Liver (tissue), 9 donors: ENCODE data around the gene NAMPT. TPM values are rescaled to one million over a fixed set of nuclear protein-coding genes. Genes with fewer than 3 reads are reported as not detected.

ENCODE experiments used
- DNase-seq: peaks from one replicate; pipeline ENCODE4 v3.0.0-alpha.2; 2017; ENCODE audit warnings: low spot score
- H3K27ac ChIP-seq, 2 donors: one replicate each; pipeline ENCODE4 v1.7.0; 2013; ENCODE audit warnings: inconsistent platforms in 2 of 2, low read length in 2 of 2, control low read depth in 1 of 2, low read depth in 1 of 2, mild to moderate bottlenecking in 1 of 2
- H3K27me3 ChIP-seq, 4 donors: one replicate each; pipeline versions ENCODE4 v1.6.1 to v1.7.0; 2013; ENCODE audit warnings: low read length in 3 of 4, inconsistent platforms in 1 of 4, mild to moderate bottlenecking in 1 of 4, moderate library complexity in 1 of 4; ENCODE audit not compliant: control insufficient read depth in 4 of 4, insufficient read depth in 4 of 4
- H3K36me3 ChIP-seq, 4 donors: one replicate each; pipeline versions ENCODE4 v1.6.1 to v1.7.0; 2013; ENCODE audit warnings: low read length in 3 of 4, mild to moderate bottlenecking in 3 of 4, low read depth in 1 of 4, moderate library complexity in 1 of 4; ENCODE audit not compliant: control insufficient read depth in 4 of 4, insufficient read depth in 3 of 4
- H3K4me1 ChIP-seq, 4 donors: one replicate each; pipeline versions ENCODE4 v1.6.1 to v1.7.0; 2013; ENCODE audit warnings: low read length in 3 of 4, mild to moderate bottlenecking in 3 of 4, moderate library complexity in 1 of 4; ENCODE audit not compliant: control insufficient read depth in 4 of 4, insufficient read depth in 4 of 4
- H3K4me3 ChIP-seq, 3 donors: one replicate each; pipeline versions ENCODE4 v1.6.1 to v1.7.0; 2013; ENCODE audit warnings: low read length in 3 of 3, control low read depth in 1 of 3, low read depth in 1 of 3, mild to moderate bottlenecking in 1 of 3
- H3K9ac ChIP-seq, 2 donors: one replicate each; pipeline ENCODE4 v1.7.0; 2013; ENCODE audit warnings: low read length in 2 of 2, mild to moderate bottlenecking in 2 of 2, moderate library complexity in 2 of 2, control low read depth in 1 of 2, low read depth in 1 of 2
- H3K9me3 ChIP-seq, 4 donors: one replicate each; pipeline versions ENCODE4 v1.6.1 to v1.7.0; 2013; ENCODE audit warnings: low read length in 3 of 4; ENCODE audit not compliant: control insufficient read depth in 4 of 4
- ATF3 ChIP-seq: IDR thresholded peaks from 2 replicates; pipeline ENCODE4 v1.6.1; 2016; ENCODE audit warnings: antibody characterized with exemption
- CTCF ChIP-seq: fragments of 150-350 bp; IDR thresholded peaks from 2 replicates; pipeline ENCODE4 v1.5.1; 2017; ENCODE audit warnings: improper control_type of control experiment, low read depth, low read length; ENCODE audit not compliant: missing input control
- FOXA1 ChIP-seq: IDR thresholded peaks from 2 replicates; pipeline ENCODE4 v1.6.1; 2016; ENCODE audit warnings: antibody characterized with exemption
- FOXA2 ChIP-seq: IDR thresholded peaks from 2 replicates; pipeline ENCODE4 v1.6.1; 2016; ENCODE audit warnings: antibody characterized with exemption
- GABPA ChIP-seq, 2 donors: IDR thresholded peaks in 1 of 2; conservative IDR thresholded peaks in 1 of 2; 2 replicates each; pipeline ENCODE4 v1.6.1; 2016; ENCODE audit warnings: antibody characterized with exemption in 2 of 2, mild to moderate bottlenecking in 1 of 2, moderate library complexity in 1 of 2
- HNF4A ChIP-seq, 2 donors: conservative IDR thresholded peaks; 2 replicates each; pipeline ENCODE4 v1.6.1; 2016; ENCODE audit warnings: antibody characterized with exemption in 2 of 2, mild to moderate bottlenecking in 2 of 2
- JUND ChIP-seq, 2 donors: IDR thresholded peaks; 2 replicates each; pipeline ENCODE4 v1.6.1; 2016; ENCODE audit warnings: antibody characterized with exemption in 2 of 2
- MAX ChIP-seq: IDR thresholded peaks from 2 replicates; pipeline ENCODE4 v1.6.1; 2016; ENCODE audit warnings: antibody characterized with exemption
- RAD21 ChIP-seq, 2 donors: IDR thresholded peaks; 2 replicates each; pipeline ENCODE4 v1.6.1; 2016; ENCODE audit warnings: antibody characterized with exemption in 2 of 2, mild to moderate bottlenecking in 2 of 2
- REST ChIP-seq: IDR thresholded peaks from 2 replicates; pipeline ENCODE4 v1.6.1; 2016; ENCODE audit warnings: antibody characterized with exemption, mild to moderate bottlenecking
- RXRA ChIP-seq, 2 donors: IDR thresholded peaks; 2 replicates each; pipeline ENCODE4 v1.6.1; 2017 to 2018; ENCODE audit warnings: antibody characterized with exemption in 2 of 2, mild to moderate bottlenecking in 1 of 2
- SP1 ChIP-seq: IDR thresholded peaks from 2 replicates; pipeline ENCODE4 v1.6.1; 2018; ENCODE audit warnings: antibody characterized with exemption, mild to moderate bottlenecking
- TAF1 ChIP-seq: conservative IDR thresholded peaks from 2 replicates; pipeline ENCODE4 v1.6.1; 2016; ENCODE audit warnings: antibody characterized with exemption, mild to moderate bottlenecking
- YY1 ChIP-seq: IDR thresholded peaks from 2 replicates; pipeline ENCODE4 v1.6.1; 2016; ENCODE audit warnings: antibody characterized with exemption, mild to moderate bottlenecking
- ZBTB33 ChIP-seq: IDR thresholded peaks from 2 replicates; pipeline ENCODE4 v1.6.1; 2016; ENCODE audit warnings: antibody characterized with exemption
- WGBS: extraction: QIAGEN DNeasy Blood & Tissue Kit; methylation state at CpG from one replicate; pipeline ENCODE4 v1.1.7; 2013; 5-methylcytosine and 5-hydroxymethylcytosine counted together
- polyA plus RNA-seq, 2 donors: library from polyadenylated mRNA; stranded (reverse) in 1 of 2; unstranded in 1 of 2; fragments of 200-250 nt in 1 of 2; fragments of >200 nt in 1 of 2; fragmentation: Nextera tagmentation in 1 of 2; extraction: Ambion mirVana in 1 of 2; gene quantifications; one replicate each; pipeline versions ENCODE4 v1.2.1 to v1.2.3, GENCODE V29; 2013 to 2015
- total RNA-seq, 2 donors: library from RNA; depleted of rRNA; stranded (reverse); fragments of >200 nt; gene quantifications; one replicate each; pipeline ENCODE4 v1.2.3, GENCODE V29; 2014
- donor health status: healthy.
- donor health status: healthy.
- donor health status: healthy.
- donor health status: healthy.
- donor health status: healthy.

NAMPT gene
- total and polyA plus RNA-seq, 4 donors: 20.8 to 444 (median 160) TPM

GRCh38 chr7:106281127-106281526 is 3.7 kb downstream of the NAMPT start:
- no peak for TF ChIP-seq YY1
- TF ChIP-seq JUND (IDR thresholded peaks at IDR 0.05): peak in 1 of 2 donors; percentile 10
- peaks cover 3 to 27% (median 11%) of the 10 kb centered on the region in 4 donors for H3K4me1 ChIP-seq
- H3K4me3 ChIP-seq: peak overlapping the region; percentile 56 to 98 (median 76)
- H3K9me3 ChIP-seq: no peaks in the 10 kb centered on the region
- DNase-seq: no peak
- peak overlapping the region; percentile 33 to 38 for H3K27ac ChIP-seq
- no peaks in the 10 kb centered on the region for H3K27me3 ChIP-seq
- H3K36me3 ChIP-seq: peaks cover 2 to 45% (median 12%) of the 10 kb centered on the region in 4 donors
- H3K9ac ChIP-seq: peak overlapping the region; percentile 11 to 30

- TF ChIP-seq JUND (IDR thresholded peaks at IDR 0.05): peak in 1 of 2 donors; percentile 25
- peak; percentile 25 for TF ChIP-seq YY1
- TF ChIP-seq RXRA (IDR thresholded peaks at IDR 0.05): no peak
- H3K9me3 ChIP-seq: no peaks in the 10 kb centered on the region
- DNase-seq: no peak
- 84% methylated on average over 2 of the region's 2 CpGs for WGBS
- peaks cover 3 to 29% (median 11%) of the 10 kb centered on the region in 4 donors for H3K4me1 ChIP-seq
- H3K9ac ChIP-seq: no peak overlapping the region
- peak overlapping the region in 1 of 3 donors; percentile 29 for H3K4me3 ChIP-seq
- H3K36me3 ChIP-seq: peaks cover 2 to 60% (median 26%) of the 10 kb centered on the region in 4 donors
- H3K27ac ChIP-seq: peak overlapping the region in 1 of 2 donors; percentile 10
- no peaks in the 10 kb centered on the region for H3K27me3 ChIP-seq
Measured at GRCh38 chr7:106279425-106280197, 5.2 kb downstream of the NAMPT start.

GRCh38 chr7:106278695-106279094 is 6.1 kb downstream of the NAMPT start:
- no peak overlapping the region for H3K27ac ChIP-seq
- H3K36me3 ChIP-seq: peaks cover 2 to 69% (median 32%) of the 10 kb centered on the region in 4 donors
- no peak overlapping the region for H3K9ac ChIP-seq
- 96% methylated on average over 2 of the region's 2 CpGs for WGBS
- no peak for DNase-seq
- TF ChIP-seq FOXA2: no peak
- TF ChIP-seq MAX: no peak
- no peak for TF ChIP-seq RXRA (IDR thresholded peaks at IDR 0.05)
- no peak for TF ChIP-seq ZBTB33
- no peak for TF ChIP-seq YY1
- TF ChIP-seq REST: no peak
- TF ChIP-seq FOXA1: no peak
- no peak for TF ChIP-seq TAF1
- no peak for TF ChIP-seq CTCF
- TF ChIP-seq RAD21 (IDR thresholded peaks at IDR 0.05): no peak
- TF ChIP-seq JUND (IDR thresholded peaks at IDR 0.05): no peak
- TF ChIP-seq HNF4A (conservative IDR thresholded peaks at IDR 0.05): no peak
- no peak for TF ChIP-seq GABPA (IDR thresholded peaks at IDR 0.05 in 1 of 2, conservative IDR thresholded peaks at IDR 0.05 in 1 of 2)
- TF ChIP-seq SP1: no peak
- TF ChIP-seq ATF3: no peak
- H3K4me3 ChIP-seq: no peak overlapping the region
- H3K27me3 ChIP-seq: no peaks in the 10 kb centered on the region
- H3K4me1 ChIP-seq: peaks cover 3 to 30% (median 11%) of the 10 kb centered on the region in 4 donors
- H3K9me3 ChIP-seq: no peaks in the 10 kb centered on the region
